MCF 10A (cell line): ENCODE measurements around the gene IBA57. TPM values are rescaled to one million over a fixed set of nuclear protein-coding genes. Genes with fewer than 3 reads are reported as not detected.
A peak's percentile ranks its signal among the peaks of the same experiment; 100 is the strongest.

ENCODE experiments used
- BruUV-seq: library from RNA; stranded (reverse); fragments of 400-500 nt; replicated peaks from 2 replicates; lab custom pipeline; 2021; lab: Mats Ljungman, UMichigan
- CTCF ChIA-PET: fragments of 300-600 bp; sonication (Branson Sonifier 250); formaldehyde crosslinking; extraction: SDS; loops from one replicate; lab custom pipeline; 2021; ENCODE audit warnings: antibody characterized with exemption, inconsistent platforms; lab: Yijun Ruan, JAX
- POLR2A ChIA-PET: fragments of 300-600, 350-650 bp; sonication (Branson Sonifier 250); formaldehyde crosslinking; extraction: SDS; loops from one replicate; lab custom pipeline; 2020; ENCODE audit warnings: antibody characterized with exemption, inconsistent platforms; lab: Yijun Ruan, JAX
- DNase-seq: peaks from one replicate; pipeline ENCODE4 v3.0.0-alpha.2; 2018; ENCODE audit not compliant: unreplicated experiment
- H3K27ac Mint-ChIP-seq: one replicate; pipeline ENCODE4 v1.8.0; 2022; ENCODE audit warnings: mild to moderate bottlenecking, low read depth, mixed read lengths; ENCODE audit not compliant: unreplicated experiment
- H3K27me3 Mint-ChIP-seq: one replicate; pipeline ENCODE4 v1.8.0; 2022; ENCODE audit warnings: mixed read lengths; ENCODE audit not compliant: insufficient read depth, unreplicated experiment
- H3K36me3 Mint-ChIP-seq: one replicate; pipeline ENCODE4 v1.8.0; 2022; ENCODE audit warnings: mild to moderate bottlenecking, moderate library complexity, mixed read lengths; ENCODE audit not compliant: insufficient read depth, unreplicated experiment
- H3K4me1 Mint-ChIP-seq: one replicate; pipeline ENCODE4 v1.8.0; 2022; ENCODE audit warnings: mixed read lengths; ENCODE audit not compliant: insufficient read depth, unreplicated experiment
- H3K4me3 Mint-ChIP-seq: one replicate; pipeline ENCODE4 v1.8.0; 2022; ENCODE audit warnings: mild to moderate bottlenecking, moderate library complexity, mixed read lengths; ENCODE audit not compliant: unreplicated experiment
- H3K9me3 Mint-ChIP-seq: one replicate; pipeline ENCODE4 v1.8.0; 2022; ENCODE audit warnings: mixed read lengths; ENCODE audit not compliant: unreplicated experiment
- CTCF ChIP-seq: fragments of 200-600 bp; IDR thresholded peaks from one replicate; pipeline ENCODE4 v1.8.0; 2022; ENCODE audit warnings: antibody characterized with exemption, mild to moderate bottlenecking; ENCODE audit not compliant: unreplicated experiment
- intact Hi-C: fragments of 100-400 bp; cut with micrococcal nuclease; formaldehyde crosslinking; loops from 2 replicates; pipeline ENCODE4 v1.14.1; 2022
- total RNA-seq: library from RNA; stranded (reverse); gene quantifications from 2 replicates; pipeline ENCODE4 v1.2.3, GENCODE V29; 2022

IBA57 gene
- total RNA-seq, 1 experiment from 2014 or later: 16.5 TPM

DNA sequence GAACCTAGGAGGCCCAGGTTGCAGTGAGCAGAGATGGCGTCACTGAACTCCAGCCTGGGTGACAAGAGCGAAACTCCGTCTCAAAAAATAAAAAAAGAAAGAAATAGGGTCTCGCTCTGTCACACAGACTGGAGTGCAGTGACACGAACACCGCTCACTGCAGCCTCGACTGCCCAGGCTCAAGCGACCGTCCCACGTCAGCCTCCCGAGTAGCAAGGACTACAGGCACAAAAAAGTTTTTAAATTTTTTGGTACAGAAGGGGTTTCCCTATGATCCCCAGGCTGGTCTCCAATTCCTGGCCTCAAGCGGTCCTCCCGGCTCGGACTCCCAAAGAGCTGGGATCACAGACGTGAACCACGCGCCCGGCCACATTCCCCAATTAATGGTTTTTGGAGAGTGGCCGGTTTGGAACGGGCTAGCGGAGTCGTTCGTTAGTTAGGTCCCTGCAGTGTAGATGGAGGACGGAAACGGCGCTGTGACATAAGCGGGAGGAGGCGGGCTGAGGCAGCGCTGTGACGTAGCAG is 26.1 kb upstream of the IBA57 start:
- CTCF ChIA-PET: interaction anchor here (0.7 to 7.3 kb wide), 6 partner anchors 8 to 378 kb away, joined by 3 to 72 read pairs (median 4); partner anchors contain the start of gene IBA57

DNA sequence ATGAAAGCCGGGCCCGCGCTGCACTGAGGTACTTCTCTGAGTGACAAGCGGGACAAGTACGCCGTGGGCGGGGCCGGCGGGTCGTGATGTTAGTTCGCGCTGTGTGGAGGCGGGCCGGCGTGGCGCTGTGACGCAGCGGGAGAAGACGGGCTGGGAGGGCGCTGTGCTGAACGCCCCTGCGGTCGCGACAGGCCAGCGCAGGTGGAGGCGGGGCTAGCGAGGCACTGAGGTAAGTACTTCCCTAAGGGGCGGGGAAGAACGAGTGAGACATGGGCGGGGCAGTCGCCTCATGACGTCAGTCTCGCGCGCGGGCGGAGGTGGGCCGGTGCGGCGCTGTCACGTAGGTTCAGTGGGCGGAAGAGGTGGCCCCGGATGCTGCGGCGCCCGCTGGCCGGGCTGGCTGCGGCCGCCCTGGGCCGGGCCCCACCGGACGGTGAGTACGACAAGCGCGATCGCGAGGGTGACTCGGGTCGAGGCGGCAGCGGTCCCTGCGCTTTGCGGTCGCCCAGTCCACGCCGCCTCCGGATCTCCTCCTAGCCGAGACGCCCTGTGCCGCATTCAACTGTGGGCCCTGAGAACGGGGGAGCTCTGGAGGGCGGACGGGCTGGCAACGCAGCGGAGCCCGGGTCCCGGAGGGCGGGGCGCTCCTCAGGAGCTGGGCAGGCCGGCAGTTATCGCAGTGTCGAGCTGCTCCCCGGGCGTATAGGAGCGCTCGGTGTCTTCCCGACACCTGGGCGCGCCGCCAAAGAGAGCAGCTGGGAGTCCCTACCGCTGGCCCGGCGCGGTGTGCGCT is 25.5 kb upstream of the IBA57 start, which contains the start of gene GUK1:
Gene GUK1 (plus strand): TSS at position 349 of the 793 bp plus-strand sequence. CDS start 24 bp downstream, at position 373.
- Mint-ChIP-seq H3K4me1 (peaks cover 25% of the 10 kb centered on the region), H3K4me3 (peak within 1 kb of the TSS; percentile 99), H3K27me3 (peaks cover 29% of the 10 kb centered on the region), H3K36me3 (peaks cover 25% of the 10 kb centered on the region), H3K9me3 (no peaks in the 10 kb centered on the region), H3K27ac (peak within 1 kb of the TSS; percentile 95)
- intact Hi-C loops: loop anchor here (1.0 kb wide), 2 partner anchors 26 to 31 kb away; partner anchors contain the start of gene MRPL55
- TF ChIP-seq CTCF: peak; percentile 32
- BruUV-seq: TSS peak; percentile 74
- ChIA-PET CTCF (interaction anchor here (0.5 to 7.3 kb wide), 9 partner anchors 9 to 346 kb away, joined by 3 to 72 read pairs (median 3); partner anchors contain the start of gene IBA57), POLR2A (interaction anchor here (0.6 to 9.7 kb wide), 28 partner anchors 9 to 728 kb away, joined by 3 to 318 read pairs (median 4); partner anchors contain the start of genes ARF1, GJC2, IBA57 and MRPL55)
- DNase-seq: peak; percentile 100

More for the DNA sequence above, 26.1 kb upstream of the IBA57 start:
- H3K27ac Mint-ChIP-seq: peak overlapping the region; percentile 95
- intact Hi-C loops: no loop called here
- POLR2A ChIA-PET: interaction anchor here (0.6 to 9.7 kb wide), 14 partner anchors 8 to 727 kb away, joined by 3 to 318 read pairs (median 8); partner anchors contain the start of genes ARF1, GJC2, IBA57 and MRPL55
- H3K36me3 Mint-ChIP-seq: peaks cover 25% of the 10 kb centered on the region
- peaks cover 30% of the 10 kb centered on the region for H3K27me3 Mint-ChIP-seq
- no peaks in the 10 kb centered on the region for H3K9me3 Mint-ChIP-seq
- peak overlapping the region; percentile 99 for H3K4me3 Mint-ChIP-seq
- TSS peak; percentile 69 for BruUV-seq
- no peak for DNase-seq
- no peak for TF ChIP-seq CTCF
- peaks cover 25% of the 10 kb centered on the region for H3K4me1 Mint-ChIP-seq

- peak overlapping the region; percentile 99 for H3K4me3 Mint-ChIP-seq
- TF ChIP-seq CTCF: no peak
- peaks cover 25% of the 10 kb centered on the region for H3K4me1 Mint-ChIP-seq
- H3K36me3 Mint-ChIP-seq: peaks cover 25% of the 10 kb centered on the region
- ChIA-PET CTCF (interaction anchor here (0.5 to 7.3 kb wide), 8 partner anchors 9 to 345 kb away, joined by 3 to 72 read pairs (median 3); partner anchors contain the start of gene IBA57), POLR2A (interaction anchor here (0.6 to 9.7 kb wide), 24 partner anchors 9 to 407 kb away, joined by 3 to 318 read pairs (median 4); partner anchors contain the start of genes ARF1, GJC2, IBA57 and MRPL55)
- H3K27ac Mint-ChIP-seq: peak overlapping the region; percentile 95
- DNase-seq: no peak
- BruUV-seq: no TSS peak
- intact Hi-C loops: loop anchor here (1.0 kb wide), 2 partner anchors 26 to 31 kb away; partner anchors contain the start of gene MRPL55
- H3K27me3 Mint-ChIP-seq: peaks cover 22% of the 10 kb centered on the region
- H3K9me3 Mint-ChIP-seq: no peaks in the 10 kb centered on the region
Observed at GRCh38 chr1:228140724-228141225, 24.8 kb upstream of the IBA57 start.
